Stimulated activated CD8-positive, alpha-beta memory T cell treated with anti-CD3 and anti-CD28 coated beads, Interleukin-15, amount 100 ng/mL, for 24 hours (primary cell): ENCODE results near the gene PROSER2.

Experiments
- DNase-seq: peaks from one replicate; pipeline ENCODE4 v3.0.0-alpha.2; 2020; ENCODE audit warnings: low read depth

PROSER2 gene

GRCh38 chr10:11804336-11804735 lies 18.8 kb upstream of the PROSER2 start:
- DNase-seq: no peak

DNA sequence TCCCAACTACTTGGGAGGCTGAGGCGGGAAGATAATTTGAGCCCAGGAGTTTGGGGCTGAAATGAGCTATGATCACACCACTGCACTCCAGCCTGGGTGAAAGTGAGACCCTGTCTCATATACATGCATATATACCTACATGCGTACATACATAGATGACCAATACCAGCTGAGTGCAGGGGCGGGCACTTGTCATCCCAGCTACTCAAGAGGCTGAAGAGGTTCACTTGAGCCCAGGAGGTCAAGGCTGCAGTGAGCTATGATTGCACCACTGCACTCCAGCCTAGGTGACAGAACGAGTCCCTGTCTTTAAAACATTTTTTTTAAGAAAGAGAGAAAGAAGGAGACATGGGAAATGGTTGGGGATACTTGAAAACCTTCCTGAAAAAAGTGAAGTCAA lies 17.4 kb upstream of the PROSER2 start:
- DNase-seq: no peak

DNA sequence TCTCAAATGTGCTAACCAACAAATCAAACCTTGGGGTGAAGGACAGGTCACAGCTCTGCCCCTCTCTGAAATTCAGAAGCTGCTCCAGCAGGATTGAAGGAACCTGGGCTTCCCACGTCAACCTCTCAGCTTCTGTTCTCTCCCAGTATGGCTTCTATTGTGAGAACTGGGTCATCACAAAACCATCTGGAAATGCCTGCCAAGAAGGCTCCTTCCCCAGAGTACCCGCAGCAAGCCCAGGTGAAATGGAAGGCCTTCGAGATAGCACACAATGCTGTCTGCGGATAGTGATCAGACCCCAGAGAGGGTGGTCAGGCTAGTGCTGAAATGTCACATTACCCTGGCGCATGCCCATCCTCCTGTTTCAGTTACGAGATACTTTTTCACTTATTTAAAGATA lies 16.4 kb upstream of the PROSER2 start:
- no peak for DNase-seq

DNA sequence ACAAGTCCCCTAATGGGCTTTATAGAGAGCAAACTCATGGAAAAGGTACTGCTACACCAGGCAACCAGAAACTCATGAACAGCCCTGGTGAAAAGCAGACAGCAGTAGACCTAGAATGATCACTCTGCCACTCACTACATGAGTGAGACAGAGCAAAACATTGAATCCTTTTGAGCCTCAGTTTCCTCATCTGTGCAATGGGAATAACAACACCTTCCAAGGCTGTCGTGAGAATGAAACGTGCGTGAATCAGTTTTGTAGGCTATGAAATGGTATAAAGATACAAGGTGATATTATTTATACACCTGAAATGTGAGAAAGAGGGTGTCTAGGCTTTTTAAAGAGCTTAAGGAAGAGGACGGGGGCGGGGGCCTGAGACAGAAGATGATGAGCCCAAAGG lies 14.3 kb upstream of the PROSER2 start:
- no peak for DNase-seq

- DNase-seq: no peak
Measured at GRCh38 chr10:11810313-11810766, 12.8 kb upstream of the PROSER2 start.

GRCh38 chr10:11810973-11811372 lies 12.2 kb upstream of the PROSER2 start:
- no peak for DNase-seq

DNA sequence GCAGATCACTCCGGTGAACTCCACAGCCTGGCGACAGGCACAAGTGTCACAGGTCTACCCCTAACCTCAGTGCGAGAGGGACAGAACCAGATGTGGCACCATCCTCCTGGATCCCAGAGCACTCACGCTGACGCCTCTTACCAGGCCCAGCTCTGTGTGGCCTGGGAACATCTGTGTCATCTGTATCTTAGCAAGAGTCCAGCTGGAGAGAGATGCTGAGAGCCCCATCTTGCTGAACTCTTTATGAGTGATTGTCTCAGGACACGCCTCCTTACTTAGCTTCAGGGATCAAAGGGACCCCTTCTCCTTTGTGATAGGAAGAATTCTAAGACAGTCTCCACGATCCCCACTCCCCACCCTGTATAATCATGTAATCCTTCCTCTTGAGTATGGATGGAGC lies 10.0 kb upstream of the PROSER2 start:
- no peak for DNase-seq

- no peak for DNase-seq
Measured at GRCh38 chr10:11813855-11814567, 9.1 kb upstream of the PROSER2 start.

- no peak for DNase-seq
Measured at GRCh38 chr10:11819027-11819426, 4.1 kb upstream of the PROSER2 start.

GRCh38 chr10:11822026-11822756 lies 965 bp upstream of the PROSER2 start:
- DNase-seq: no peak

DNA sequence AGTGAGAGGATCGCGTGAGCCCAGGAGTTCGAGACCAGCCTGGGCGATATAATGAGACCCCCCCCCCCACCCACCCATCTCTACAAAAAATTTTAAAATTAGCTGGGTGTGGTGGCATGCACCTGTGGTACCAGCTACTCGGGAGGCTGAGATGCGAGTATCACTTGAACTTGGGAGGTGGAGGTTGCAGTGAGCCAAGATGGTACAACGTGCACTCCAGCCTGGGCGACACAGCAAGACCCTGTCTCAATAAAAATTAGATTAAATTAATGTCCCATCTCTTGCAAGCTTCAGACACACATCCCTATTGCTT lies 391 bp upstream of the PROSER2 start:
- no peak for DNase-seq

DNA sequence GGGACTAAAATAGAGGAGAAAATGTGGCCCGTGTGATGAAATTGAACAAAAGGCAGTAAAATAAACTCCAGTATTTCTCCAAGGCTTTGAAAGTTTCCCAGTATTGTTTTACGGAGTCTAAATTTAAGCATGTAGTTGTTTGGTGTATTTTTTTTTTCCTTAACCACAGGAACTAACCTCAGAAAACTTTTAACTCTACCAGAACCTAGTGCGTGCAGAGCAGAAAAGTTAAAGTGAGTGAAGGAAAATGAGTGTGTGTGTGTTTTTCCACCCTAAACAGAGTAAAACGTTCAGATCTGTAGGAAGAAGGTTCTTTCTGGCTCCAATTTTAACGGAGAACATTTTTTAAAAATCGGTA lies 812 bp downstream of the PROSER2 start:
- no peak for DNase-seq

DNA sequence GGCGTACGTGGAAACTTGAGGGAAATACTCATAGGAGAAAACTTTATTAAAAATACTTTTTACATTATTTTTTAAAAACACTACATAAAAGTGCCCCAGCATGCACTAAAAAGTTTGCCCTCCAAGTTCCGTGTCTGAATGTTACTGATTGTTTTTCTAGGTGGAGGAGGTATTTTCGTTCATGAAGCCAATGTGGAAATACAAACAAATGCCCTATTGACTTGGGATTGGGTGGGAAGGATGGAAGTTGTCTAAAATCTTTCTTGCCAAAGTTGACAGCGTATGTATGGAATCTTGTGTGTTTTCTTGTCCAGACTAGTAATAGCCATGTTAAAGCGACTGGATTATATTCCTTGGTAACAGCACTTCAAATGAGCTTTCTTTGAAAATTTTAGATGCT lies 1.2 kb downstream of the PROSER2 start:
- no peak for DNase-seq

DNA sequence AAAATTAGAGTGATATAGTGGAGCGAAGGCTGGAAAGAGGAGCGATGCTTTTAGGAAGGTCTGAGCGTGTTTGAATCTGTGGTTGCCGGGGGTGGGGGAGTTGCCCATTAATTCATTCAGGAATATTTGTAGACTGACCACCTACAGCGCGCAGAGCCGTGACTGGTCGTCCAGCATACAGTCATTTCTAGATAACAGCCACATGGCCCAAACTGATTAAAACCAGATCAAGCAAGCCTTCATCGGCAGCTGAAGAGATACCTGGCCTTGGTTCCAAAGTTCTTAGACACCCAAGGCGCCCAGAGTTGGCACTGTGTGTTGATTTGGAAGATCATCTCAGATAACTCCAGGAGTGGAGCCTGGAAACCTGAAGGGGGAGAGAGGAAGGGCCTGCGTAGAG lies 1.7 kb downstream of the PROSER2 start:
- DNase-seq: no peak

DNA sequence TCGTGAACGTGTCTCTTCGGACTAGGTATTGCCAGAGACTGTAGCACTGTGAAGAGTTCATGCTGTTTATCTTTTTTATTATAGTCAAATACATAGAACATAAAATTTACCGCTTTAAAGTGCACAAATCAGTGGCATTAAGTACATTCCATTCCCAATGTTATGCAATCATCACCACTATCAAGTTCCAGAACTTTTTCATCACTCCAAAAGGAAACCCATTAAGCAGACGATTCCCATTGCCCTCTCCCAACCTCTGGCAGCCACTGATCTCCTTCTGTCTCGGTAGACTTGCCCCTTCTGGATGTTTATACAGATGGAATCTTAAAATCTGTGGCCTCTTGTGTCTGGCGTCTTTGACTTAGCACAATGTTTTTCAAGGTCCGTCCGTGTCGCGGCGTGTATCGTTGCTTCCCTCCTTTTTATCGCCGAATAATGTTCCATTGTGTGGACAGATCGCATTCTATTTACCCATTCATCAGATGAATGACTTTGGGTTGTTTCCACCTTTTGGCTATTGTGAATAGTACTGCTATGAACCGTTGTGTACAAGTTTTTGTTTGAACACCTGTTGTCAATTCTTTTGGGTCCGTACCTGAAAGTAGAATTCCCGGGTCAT lies 2.7 kb downstream of the PROSER2 start:
- DNase-seq: no peak

DNA sequence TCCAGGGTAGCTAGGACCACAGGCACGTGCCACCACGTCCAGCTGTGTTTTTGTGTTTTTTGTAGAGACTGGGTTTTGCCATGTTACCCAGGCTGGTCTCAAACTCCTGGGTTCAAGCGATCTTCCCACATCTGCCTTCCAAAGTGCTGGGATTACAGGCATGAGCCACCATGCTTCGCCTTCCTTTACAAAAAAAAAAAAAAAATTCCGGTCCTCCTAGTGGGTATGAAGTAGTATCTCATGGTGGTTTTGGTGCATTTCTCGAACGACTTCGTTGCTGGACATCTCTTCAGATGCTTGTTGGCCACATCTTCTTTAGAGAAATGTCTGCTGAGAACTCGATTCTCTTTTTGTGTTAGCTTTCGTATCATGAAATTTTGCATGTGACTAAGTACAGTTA lies 3.9 kb downstream of the PROSER2 start:
- no peak for DNase-seq

DNA sequence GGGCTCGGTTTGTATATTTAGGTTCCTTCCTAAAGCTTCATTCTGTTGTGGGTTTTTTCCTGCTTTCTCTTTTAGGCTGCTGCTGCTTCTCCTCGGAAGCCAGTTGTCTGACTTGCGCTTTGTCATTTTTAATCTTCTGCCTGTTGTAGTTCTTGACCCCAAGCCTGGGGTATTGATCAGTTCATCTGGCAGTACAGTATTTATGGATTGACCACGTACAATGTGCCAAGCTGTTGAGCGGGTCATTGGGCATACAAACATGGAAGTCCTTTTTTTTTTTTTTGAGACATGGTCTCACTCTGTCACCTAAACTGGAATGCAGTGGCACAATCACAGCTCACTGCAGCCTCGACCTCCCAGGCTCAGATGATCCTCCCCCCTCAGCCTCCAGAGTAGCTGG lies 4.3 kb downstream of the PROSER2 start:
- no peak for DNase-seq

DNA sequence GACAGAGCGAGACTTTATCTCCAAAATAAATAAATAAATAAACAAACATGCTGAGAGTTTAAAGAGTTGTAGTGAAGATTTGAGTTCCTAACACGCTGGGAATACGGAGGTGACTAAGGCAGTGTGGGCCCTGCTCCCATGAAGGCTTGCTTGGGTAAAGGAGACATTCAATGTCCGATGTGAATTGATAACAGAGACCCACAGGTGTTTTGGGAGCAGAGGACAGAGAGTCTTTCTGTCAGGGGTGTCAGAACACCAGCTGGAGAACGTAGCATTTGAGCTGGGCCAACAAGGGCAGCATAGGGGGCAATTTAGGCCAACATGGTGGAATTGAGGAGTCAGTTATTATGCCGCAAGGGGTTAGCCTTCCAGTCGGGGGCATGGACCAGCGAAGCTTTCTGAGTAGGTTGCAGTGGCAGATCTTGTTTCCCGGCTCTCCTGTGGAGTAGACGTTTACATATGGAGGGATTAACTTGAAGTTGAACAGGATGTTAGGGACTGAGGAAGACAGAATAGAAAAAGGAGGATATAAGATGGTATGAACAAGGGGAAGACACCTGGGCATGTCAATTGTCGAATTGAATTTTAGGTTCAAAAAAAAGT lies 5.6 kb downstream of the PROSER2 start:
- DNase-seq: no peak

- DNase-seq: no peak
Measured at GRCh38 chr10:11830836-11831519, 7.8 kb downstream of the PROSER2 start.

GRCh38 chr10:11831520-11831951 lies 8.4 kb downstream of the PROSER2 start:
- no peak for DNase-seq

DNA sequence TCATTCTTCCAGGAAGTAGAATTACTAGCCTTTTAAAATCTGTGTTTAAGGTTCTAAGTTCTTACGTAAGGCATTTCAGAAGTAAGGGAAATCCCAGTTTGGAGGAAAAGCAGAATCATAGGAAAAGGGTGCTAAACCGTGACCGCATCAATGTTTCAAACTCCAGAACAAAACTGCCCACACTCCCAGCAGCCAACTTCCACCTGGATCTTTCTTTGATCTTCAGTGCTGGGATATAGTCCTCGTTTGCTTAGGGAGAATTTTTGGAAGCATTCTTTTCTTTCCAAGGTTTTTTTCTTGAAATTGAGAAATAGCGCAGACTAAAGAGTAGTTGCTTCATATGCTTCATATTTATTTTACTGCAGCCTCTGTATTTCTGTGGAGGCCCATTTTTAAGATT lies 8.9 kb downstream of the PROSER2 start:
- no peak for DNase-seq

DNA sequence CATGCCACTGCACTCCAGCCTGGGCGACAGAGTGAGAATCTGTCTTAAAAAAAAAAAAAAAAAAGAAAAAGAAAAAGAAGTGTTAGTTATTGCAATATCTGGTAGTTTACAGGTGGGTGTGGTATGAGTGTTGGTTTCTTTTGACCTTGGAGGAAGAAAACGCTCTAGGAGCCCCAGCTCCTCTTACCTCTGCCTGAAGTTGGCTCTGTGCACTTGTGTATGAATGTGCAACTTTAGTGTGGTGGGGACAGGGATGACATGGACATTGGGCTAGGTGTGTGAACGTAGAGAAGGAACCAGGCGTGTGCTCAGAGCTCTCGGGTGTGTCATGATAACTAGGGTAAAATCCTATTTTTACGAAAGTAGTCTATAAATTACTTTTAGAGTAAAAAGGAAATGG lies 11.9 kb downstream of the PROSER2 start:
- no peak for DNase-seq

GRCh38 chr10:11835704-11836103 lies 12.5 kb downstream of the PROSER2 start:
- no peak for DNase-seq
